Stimulated activated CD4-positive, alpha-beta T cell treated with anti-CD3 and anti-CD28 coated beads, Interleukin-4, amount 100 ng/mL, for 1 hour (primary cell): Measurements from ENCODE around the gene TBC1D23.
"Not testable (repeated sequence)": the region's sequence is repeated elsewhere in the genome, so short reads cannot be mapped to it uniquely, and the experiment has no call there.

Experiments
- DNase-seq: peaks from one replicate; pipeline ENCODE4 v3.0.0-alpha.2; 2020

The TBC1D23 gene

GRCh38 chr3:100260081-100260684 is 609 bp upstream of the TBC1D23 start:
- no peak for DNase-seq

GRCh38 chr3:100261485-100261903 is 702 bp downstream of the TBC1D23 start:
- no peak for DNase-seq

GRCh38 chr3:100262925-100263324 is 2.1 kb downstream of the TBC1D23 start:
- DNase-seq, result not testable (repeated sequence)

GRCh38 chr3:100263583-100263982 is 2.8 kb downstream of the TBC1D23 start:
- DNase-seq, result no peak

- no peak for DNase-seq
Observed at GRCh38 chr3:100264242-100264641, 3.5 kb downstream of the TBC1D23 start.

- DNase-seq, result no peak
Observed at GRCh38 chr3:100265016-100265415, 4.2 kb downstream of the TBC1D23 start.

GRCh38 chr3:100266531-100266930 is 5.7 kb downstream of the TBC1D23 start:
- DNase-seq, result no peak

GRCh38 chr3:100268156-100268555 is 7.4 kb downstream of the TBC1D23 start:
- DNase-seq, result no peak

GRCh38 chr3:100269001-100269400 is 8.2 kb downstream of the TBC1D23 start:
- no peak for DNase-seq

- no peak for DNase-seq
Observed at GRCh38 chr3:100269410-100270214, 8.8 kb downstream of the TBC1D23 start.

GRCh38 chr3:100270215-100270583 is 9.4 kb downstream of the TBC1D23 start:
- no peak for DNase-seq

- DNase-seq, result no peak
Observed at GRCh38 chr3:100271522-100271921, 10.7 kb downstream of the TBC1D23 start.

GRCh38 chr3:100272797-100273611 is 12.2 kb downstream of the TBC1D23 start:
- not testable (repeated sequence) for DNase-seq

- no peak for DNase-seq
Observed at GRCh38 chr3:100274361-100274760, 13.6 kb downstream of the TBC1D23 start.

- no peak for DNase-seq
Observed at GRCh38 chr3:100277255-100277800, 16.5 kb downstream of the TBC1D23 start.

GRCh38 chr3:100278910-100279309 is 18.1 kb downstream of the TBC1D23 start:
- no peak for DNase-seq

- DNase-seq, result no peak
Observed at GRCh38 chr3:100288288-100288894, 27.6 kb downstream of the TBC1D23 start.

- DNase-seq, result no peak
Observed at GRCh38 chr3:100289339-100289738, 28.5 kb downstream of the TBC1D23 start.

GRCh38 chr3:100295089-100295488 is 34.3 kb downstream of the TBC1D23 start:
- DNase-seq, result no peak

GRCh38 chr3:100297784-100298183 is 37.0 kb downstream of the TBC1D23 start:
- DNase-seq, result no peak

GRCh38 chr3:100299016-100299415 is 38.2 kb downstream of the TBC1D23 start:
- DNase-seq, result no peak

GRCh38 chr3:100306695-100307094 is 45.9 kb downstream of the TBC1D23 start:
- DNase-seq, result no peak
